ENCODE data around the gene COL4A1. TPM values are rescaled to one million over a fixed set of nuclear protein-coding genes. Genes with fewer than 3 reads are reported as not detected.
A peak's percentile ranks its signal among the peaks of the same experiment; 100 is the strongest.

Gene COL4A1
- total and polyA plus RNA-seq, 2 of the 13 experiments (the other 11 are each of a cell fraction or from before 2014, with no cell fraction given) = not detected

GRCh38 chr13:110137680-110138009, 169.3 kb downstream of the COL4A1 start:
- Histone ChIP-seq H4K20me1 (ENCODE audit: insufficient read depth, low read length) (no peaks in the 10 kb centered on the region), H3K27me3 (ENCODE audit: control insufficient read depth in 1 of 2, insufficient read depth in 2 of 2, low read length in 2 of 2) (peaks cover 0 to 32% of the 10 kb centered on the region in 2 experiments; a peak in 3 of 5 replicates), H3K79me2 (ENCODE audit: insufficient read depth, low read length) (no peaks in the 10 kb centered on the region), H3K27ac (ENCODE audit: extremely low read length, insufficient read depth, low read length) (no peak overlapping the region), H3K9ac (ENCODE audit: insufficient read depth, low read depth, low read length) (no peak overlapping the region), H3K36me3 (replicated peaks in 1 of 2; ENCODE audit: control insufficient read depth in 1 of 2, insufficient read depth in 2 of 2, low read length in 2 of 2) (no peaks in the 10 kb centered on the region), H3K4me3 (replicated peaks in 1 of 3; ENCODE audit: insufficient read depth in 1 of 3, low read depth in 2 of 3, low read length in 3 of 3) (peak overlapping the region in 2 of 3 experiments; percentile 36 to 63; a peak in 3 of 6 replicates), H3K4me1 (ENCODE audit: insufficient read depth, low read length) (peaks cover 5% of the 10 kb centered on the region; the same call in 1 of the 2 replicates), H3K4me2 (ENCODE audit: low read depth, low read length) (peak overlapping the region; percentile 87), H2AFZ (ENCODE audit: low read length) (no peak overlapping the region), H3K9me3 (ENCODE audit: low read length) (no peaks in the 10 kb centered on the region)
- BruUV-seq (replicated peaks) = no TSS peak
- POLR2A ChIA-PET = no interaction called here
- FAIRE-seq = no peak
- CTCF ChIA-PET (ENCODE audit: low intra/inter-chr PET ratio, low total read pairs) = no interaction called here
- DNase-seq (ENCODE audit: low spot score) = peak; percentile 15
- in situ Hi-C loops (cut with HindIII; ENCODE audit: extremely low pct_ligation_motif_present, low pct_unique_long_range_greater_than_20kb) = no loop called here
- intact Hi-C loops (cut with micrococcal nuclease; ENCODE audit: unreplicated experiment) = no loop called here
- 11% methylated on average over 2 of the region's 7 CpGs for WGBS (ENCODE audit: low lambda C conversion rate)
- peak; percentile 89 for ATAC-seq
- TF ChIP-seq ZNF678 (CRISPR knock-in tag; IDR thresholded peaks at IDR 0.05) (no peak), RFX5 (IDR thresholded peaks at IDR 0.05; ENCODE audit: low read depth, low read length) (no peak), KDM1A (CRISPR knock-in tag; IDR thresholded peaks at IDR 0.05) (no peak), MXD3 (CRISPR knock-in tag; IDR thresholded peaks at IDR 0.05) (no peak), ZNF335 (CRISPR knock-in tag; IDR thresholded peaks at IDR 0.05) (no peak), AKAP8 (CRISPR knock-in tag; IDR thresholded peaks at IDR 0.05) (no peak), ZSCAN12 (CRISPR knock-in tag; IDR thresholded peaks at IDR 0.05) (no peak), STAG1 (CRISPR knock-in tag; IDR thresholded peaks at IDR 0.05) (peak; percentile 56)
- TF ChIP-seq, protein P1, sequence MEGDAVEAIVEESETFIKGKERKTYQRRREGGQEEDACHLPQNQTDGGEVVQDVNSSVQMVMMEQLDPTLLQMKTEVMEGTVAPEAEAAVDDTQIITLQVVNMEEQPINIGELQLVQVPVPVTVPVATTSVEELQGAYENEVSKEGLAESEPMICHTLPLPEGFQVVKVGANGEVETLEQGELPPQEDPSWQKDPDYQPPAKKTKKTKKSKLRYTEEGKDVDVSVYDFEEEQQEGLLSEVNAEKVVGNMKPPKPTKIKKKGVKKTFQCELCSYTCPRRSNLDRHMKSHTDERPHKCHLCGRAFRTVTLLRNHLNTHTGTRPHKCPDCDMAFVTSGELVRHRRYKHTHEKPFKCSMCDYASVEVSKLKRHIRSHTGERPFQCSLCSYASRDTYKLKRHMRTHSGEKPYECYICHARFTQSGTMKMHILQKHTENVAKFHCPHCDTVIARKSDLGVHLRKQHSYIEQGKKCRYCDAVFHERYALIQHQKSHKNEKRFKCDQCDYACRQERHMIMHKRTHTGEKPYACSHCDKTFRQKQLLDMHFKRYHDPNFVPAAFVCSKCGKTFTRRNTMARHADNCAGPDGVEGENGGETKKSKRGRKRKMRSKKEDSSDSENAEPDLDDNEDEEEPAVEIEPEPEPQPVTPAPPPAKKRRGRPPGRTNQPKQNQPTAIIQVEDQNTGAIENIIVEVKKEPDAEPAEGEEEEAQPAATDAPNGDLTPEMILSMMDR (CRISPR knock-in tag; IDR thresholded peaks at IDR 0.05) = peak; percentile 67
